SK-N-SH (cell line): ENCODE data around the gene ATP8A1. TPM values are rescaled to one million over a fixed set of nuclear protein-coding genes. Genes with fewer than 3 reads are reported as not detected.

Source experiments
- CTCF ChIA-PET: fragments of 300-600, 350-600 bp; formaldehyde crosslinking; extraction: SDS; loops from one replicate; lab custom pipeline; 2021; lab: Yijun Ruan, JAX
- POLR2A ChIA-PET: fragments of 350-600 bp; sonication (Branson Sonifier 250); formaldehyde crosslinking; extraction: SDS; loops from one replicate; lab custom pipeline; 2020; ENCODE audit warnings: antibody characterized with exemption, inconsistent platforms; lab: Yijun Ruan, JAX
- DNase-seq: peaks from one replicate; pipeline ENCODE4 v3.0.0; 2012
- H2AFZ ChIP-seq: fragments of 200-600 bp; sonication (generic); 2 replicates; pipeline ENCODE4 v1.8.1; 2016; ENCODE audit warnings: antibody characterized with exemption, mild to moderate bottlenecking, low read depth
- H3F3A ChIP-seq: fragments of 200-600 bp; sonication (generic); replicated peaks from 2 replicates; pipeline ENCODE3; 2016; ENCODE audit warnings: antibody characterized with exemption, mild to moderate bottlenecking; ENCODE audit not compliant: insufficient read depth
- H3K27ac ChIP-seq, 2 experiments: fragments of 200-500 bp in 1 of 2; fragments of 200-600 bp in 1 of 2; sonication (Bioruptor generic) in 1 of 2; sonication (generic), shearing (Covaris generic) in 1 of 2; 2 replicates each; pipeline versions ENCODE4 v1.5.1 to v1.6.1; 2014 to 2016; ENCODE audit warnings: low read depth in 2 of 2, inconsistent platforms in 1 of 2, low read length in 1 of 2, mild to moderate bottlenecking in 1 of 2, mixed read lengths in 1 of 2
- H3K27me3 ChIP-seq: fragments of 200-600 bp; sonication (generic), shearing (Covaris generic); 2 replicates; pipeline ENCODE4 v1.6.1; 2016; ENCODE audit warnings: mixed run types; ENCODE audit not compliant: insufficient read depth
- H3K36me3 ChIP-seq, 2 experiments: fragments of 200-500 bp in 1 of 2; fragments of 200-600 bp in 1 of 2; sonication (Bioruptor generic) in 1 of 2; sonication (generic) in 1 of 2; replicated peaks in 1 of 2; 2 replicates each; pipeline versions ENCODE3 to v1.5.1; 2014 to 2016; ENCODE audit warnings: low read length in 1 of 2, mild to moderate bottlenecking in 1 of 2; ENCODE audit not compliant: insufficient read depth in 2 of 2, control insufficient read depth in 1 of 2
- H3K4me1 ChIP-seq, 2 experiments: fragments of 200-500 bp in 1 of 2; fragments of 200-600 bp in 1 of 2; sonication (Bioruptor generic) in 1 of 2; sonication (generic), shearing (Covaris generic) in 1 of 2; 2 replicates each; pipeline versions ENCODE4 v1.5.1 to v1.6.1; 2014 to 2016; ENCODE audit warnings: low read depth in 1 of 2, low read length in 1 of 2, mixed run types in 1 of 2; ENCODE audit not compliant: insufficient read depth in 2 of 2, control insufficient read depth in 1 of 2
- H3K4me2 ChIP-seq: fragments of 200-600 bp; sonication (generic), shearing (Covaris generic); 2 replicates; pipeline ENCODE4 v1.6.1; 2017; ENCODE audit warnings: mixed run types
- H3K4me3 ChIP-seq, 2 experiments: fragments of 200-500 bp in 1 of 2; fragments of 200-600 bp in 1 of 2; sonication (Bioruptor generic) in 1 of 2; sonication (generic), shearing (Covaris generic) in 1 of 2; 2 replicates each; pipeline versions ENCODE4 v1.5.1 to v1.8.1; 2014 to 2016; ENCODE audit warnings: low read depth in 2 of 2, inconsistent platforms in 1 of 2, low read length in 1 of 2, mild to moderate bottlenecking in 1 of 2, mixed read lengths in 1 of 2, moderate library complexity in 1 of 2
- H3K79me2 ChIP-seq: fragments of 200-600 bp; sonication (generic); 2 replicates; pipeline ENCODE4 v1.8.1; 2017; ENCODE audit warnings: mild to moderate bottlenecking; ENCODE audit not compliant: insufficient read depth
- H3K9ac ChIP-seq: fragments of 200-600 bp; sonication (generic); 2 replicates; pipeline ENCODE4 v1.6.1; 2017; ENCODE audit warnings: mixed run types
- H3K9me2 ChIP-seq: fragments of 200-600 bp; sonication (generic); 2 replicates; pipeline ENCODE4 v1.6.1; 2017; ENCODE audit warnings: mixed run types
- H3K9me3 ChIP-seq: fragments of 200-600 bp; sonication (generic); 2 replicates; pipeline ENCODE4 v1.6.1; 2017; ENCODE audit warnings: mixed run types, mild to moderate bottlenecking, moderate library complexity
- H4K20me1 ChIP-seq: fragments of 200-600 bp; sonication (generic); 2 replicates; pipeline ENCODE4 v1.6.1; 2017; ENCODE audit warnings: mild to moderate bottlenecking, mixed run types; ENCODE audit not compliant: insufficient read depth
- CHD2 ChIP-seq: fragments of 150-350 bp; IDR thresholded peaks from 2 replicates; pipeline ENCODE4 v1.6.1; 2018; ENCODE audit warnings: low read length; ENCODE audit not compliant: partially characterized antibody
- CTCF ChIP-seq: fragments of 200-600 bp; sonication (generic); IDR thresholded peaks from 2 replicates; pipeline ENCODE4 v1.6.1; 2017; ENCODE audit warnings: antibody characterized with exemption, mild to moderate bottlenecking, moderate library complexity
- EP300 ChIP-seq, 2 experiments: IDR thresholded peaks; 2 replicates each; pipeline versions ENCODE4 v1.4.0 to v1.6.1; 2012; ENCODE audit warnings: borderline replicate concordance in 1 of 2, low read depth in 1 of 2, low read length in 1 of 2
- EZH2phosphoT487 ChIP-seq: fragments of 200-600 bp; sonication (generic); IDR thresholded peaks from 2 replicates; pipeline ENCODE4 v1.6.1; 2017; ENCODE audit warnings: low read depth, mixed run types, mild to moderate bottlenecking, antibody characterized with exemption, moderate library complexity, borderline replicate concordance
- FOSL2 ChIP-seq: IDR thresholded peaks from 2 replicates; pipeline ENCODE4 v1.4.0; 2012; ENCODE audit warnings: low read depth, mild to moderate bottlenecking, moderate library complexity, borderline replicate concordance
- FOXJ3 ChIP-seq: sonication (generic); formaldehyde crosslinking; IDR thresholded peaks from 2 replicates; pipeline ENCODE4 v1.5.1; 2020; ENCODE audit warnings: mild to moderate bottlenecking, missing genetic modification reagents
- GABPA ChIP-seq: IDR thresholded peaks from 2 replicates; pipeline ENCODE4 v1.4.0; 2012; ENCODE audit warnings: low read depth, mild to moderate bottlenecking
- NFIC ChIP-seq: IDR thresholded peaks from 2 replicates; pipeline ENCODE4 v1.4.0; 2012; ENCODE audit warnings: borderline replicate concordance
- NRF1 ChIP-seq: IDR thresholded peaks from 2 replicates; pipeline ENCODE4 v1.6.1; 2012; ENCODE audit warnings: low read depth, mild to moderate bottlenecking, low read length
- RXRA ChIP-seq: IDR thresholded peaks from 2 replicates; pipeline ENCODE4 v1.4.0; 2012; ENCODE audit warnings: low read depth, mild to moderate bottlenecking, borderline replicate concordance
- SIN3A ChIP-seq: IDR thresholded peaks from 2 replicates; pipeline ENCODE4 v1.6.1; 2012; ENCODE audit warnings: low read depth, mild to moderate bottlenecking, low read length, moderate library complexity, borderline replicate concordance
- TAF1 ChIP-seq: IDR thresholded peaks from 2 replicates; pipeline ENCODE4 v1.6.1; 2012; ENCODE audit warnings: low read depth, mild to moderate bottlenecking, low read length, moderate library complexity, borderline replicate concordance
- TCF12 ChIP-seq: IDR thresholded peaks from 2 replicates; pipeline ENCODE4 v1.4.0; 2012
- TEAD4 ChIP-seq: IDR thresholded peaks from 2 replicates; pipeline ENCODE4 v1.4.0; 2012; ENCODE audit warnings: mild to moderate bottlenecking, borderline replicate concordance; ENCODE audit not compliant: insufficient read depth
- USF2 ChIP-seq: fragments of 150-350 bp; IDR thresholded peaks from 2 replicates; pipeline ENCODE4 v1.6.1; 2017; ENCODE audit warnings: antibody characterized with exemption, low read length, low read depth, borderline replicate concordance
- ZBTB33 ChIP-seq: IDR thresholded peaks from 2 replicates; pipeline ENCODE4 v1.4.0; 2012; ENCODE audit warnings: low read depth, borderline replicate concordance
- WGBS: methylation state at CpG from one replicate; pipeline ENCODE4 v1.1.6; 2017; ENCODE audit warnings: low lambda C conversion rate; 5-methylcytosine and 5-hydroxymethylcytosine counted together
- polyA plus RNA-seq, 3 experiments: library from polyadenylated mRNA; depleted of rRNA; stranded (reverse); fragments of >200 nt; gene quantifications; 2 replicates each; pipeline ENCODE4 v1.2.3, GENCODE V29; 2012

Gene ATP8A1
- polyA plus RNA-seq, 1 of the 3 experiments (the other 2 are of a cell fraction), result 0.38 TPM

GRCh38 chr4:42555828-42556227 lies 101.1 kb downstream of the ATP8A1 start (continued):
- TF ChIP-seq USF2, result no peak
- no peak for TF ChIP-seq TEAD4
- TF ChIP-seq TAF1, result no peak
- no peak for TF ChIP-seq FOSL2
- TF ChIP-seq GABPA, result no peak
- TF ChIP-seq RXRA, result no peak

- H3K4me2 ChIP-seq, result no peak overlapping the region
- no peak overlapping the region for H3K9ac ChIP-seq
- TF ChIP-seq NRF1, result no peak
- TF ChIP-seq CTCF, result no peak
- no peak for TF ChIP-seq CHD2
- TF ChIP-seq EP300 (IDR thresholded peaks at IDR 0.05; ENCODE audit: borderline replicate concordance in 1 of 2, low read depth in 1 of 2, low read length in 1 of 2), result no peak
- no peak for TF ChIP-seq ZBTB33
- no peak for TF ChIP-seq TCF12
- no peak for TF ChIP-seq SIN3A
- no peak for TF ChIP-seq NFIC
- no peak for TF ChIP-seq EZH2phosphoT487
- TF ChIP-seq FOXJ3 (CRISPR knock-in tag), result no peak
- H3K79me2 ChIP-seq, result no peaks in the 10 kb centered on the region
- no peak for DNase-seq
- no peaks in the 10 kb centered on the region; a peak in 1 of 4 replicates for H3K4me1 ChIP-seq
- no peak overlapping the region for H2AFZ ChIP-seq
- H3K36me3 ChIP-seq, result no peaks in the 10 kb centered on the region
- ChIA-PET POLR2A (no interaction called here), CTCF (interaction anchor here (1.4 kb wide), 2 partner anchors 15 to 34 kb away, joined by 5 read pairs; no protein-coding TSS in a partner anchor)
- no peaks in the 10 kb centered on the region for H3K9me2 ChIP-seq
- H3F3A ChIP-seq, result no peaks in the 10 kb centered on the region
- 70% methylated on average over 3 of the region's 3 CpGs for WGBS
- H3K9me3 ChIP-seq, result no peaks in the 10 kb centered on the region
- H3K27ac ChIP-seq, result no peak overlapping the region
- H3K4me3 ChIP-seq, result no peak overlapping the region
- no peaks in the 10 kb centered on the region for H4K20me1 ChIP-seq
- no peaks in the 10 kb centered on the region for H3K27me3 ChIP-seq
Observed at GRCh38 chr4:42554072-42554471, 102.8 kb downstream of the ATP8A1 start.
